AG09319 (cell line): ENCODE data around the gene FBXL5.

Experiments used
- DNase-seq: peaks from one replicate; pipeline ENCODE4 v3.0.0-alpha.2; 2010; ENCODE audit warnings: low read depth; ENCODE audit errors: extremely low read depth
- CTCF ChIP-seq: IDR thresholded peaks from 2 replicates; pipeline ENCODE4 v1.5.1; 2011; ENCODE audit warnings: low read depth, mild to moderate bottlenecking, inconsistent platforms, low read length, moderate library complexity

The FBXL5 gene

GRCh38 chr4:15605537-15605936, 49.6 kb downstream of the FBXL5 start:
- TF ChIP-seq CTCF: no peak
- DNase-seq: no peak

GRCh38 chr4:15601862-15602261, 53.3 kb downstream of the FBXL5 start:
- TF ChIP-seq CTCF: no peak
- no peak for DNase-seq

- TF ChIP-seq CTCF: no peak
These were observed 55.0 kb downstream of the FBXL5 start for GRCh38 chr4:15600176-15600575.

GRCh38 chr4:15598644-15599043, 56.5 kb downstream of the FBXL5 start:
- no peak for TF ChIP-seq CTCF
- no peak for DNase-seq

More at GRCh38 chr4:15600176-15600575, 55.0 kb downstream of the FBXL5 start:
- no peak for DNase-seq

GRCh38 chr4:15592799-15593198, 62.4 kb downstream of the FBXL5 start:
- TF ChIP-seq CTCF: no peak
- no peak for DNase-seq

- no peak for TF ChIP-seq CTCF
- no peak for DNase-seq
These were observed 67.5 kb downstream of the FBXL5 start for GRCh38 chr4:15587649-15588048.

GRCh38 chr4:15586066-15586465, 69.1 kb downstream of the FBXL5 start:
- TF ChIP-seq CTCF: no peak
- DNase-seq: no peak

- DNase-seq: no peak
- no peak for TF ChIP-seq CTCF
These were observed 69.8 kb downstream of the FBXL5 start for GRCh38 chr4:15585331-15585730.
